Measurements from ENCODE around the gene ITPK1.

GRCh38 chr14:93018366-93018765, 97.4 kb downstream of the ITPK1 start:
- TF ChIP-seq CTCF (IDR thresholded peaks at IDR 0.05) (no peak), FOXJ3 (CRISPR knock-in tag; IDR thresholded peaks at IDR 0.05) (no peak), MAX (IDR thresholded peaks at IDR 0.05; ENCODE audit: low read depth) (no peak), ELF1 (IDR thresholded peaks at IDR 0.05) (no peak), SIN3A (IDR thresholded peaks at IDR 0.05; ENCODE audit: borderline replicate concordance, low read depth, low read length) (no peak), RFX5 (IDR thresholded peaks at IDR 0.05; ENCODE audit: low read length) (no peak), NRF1 (IDR thresholded peaks at IDR 0.05; ENCODE audit: low read depth, low read length) (no peak)

Data from SK-N-SH (cell line).